H1 (cell line): Measurements from ENCODE around the gene ZNF91. TPM values are rescaled to one million over a fixed set of nuclear protein-coding genes. Genes with fewer than 3 reads are reported as not detected.

Experiments
- ATF2 ChIP-seq: IDR thresholded peaks from 2 replicates; pipeline ENCODE4 v1.6.1; 2012; ENCODE audit warnings: low read length, inconsistent platforms
- CBX5 ChIP-seq: fragments of 300-800, 300-1000 bp; sonication (generic); IDR thresholded peaks from 2 replicates; pipeline ENCODE4 v1.7.1; 2016; ENCODE audit warnings: antibody characterized with exemption, low read length, low read depth
- RAD21 ChIP-seq, 2 experiments: IDR thresholded peaks in 1 of 2; conservative IDR thresholded peaks in 1 of 2; 2 replicates each; pipeline ENCODE4 v1.6.1; 2011; ENCODE audit warnings: low read depth in 2 of 2, low read length in 2 of 2, improper control_type of control experiment in 1 of 2, inconsistent platforms in 1 of 2, mild to moderate bottlenecking in 1 of 2, moderate library complexity in 1 of 2
- RBBP5 ChIP-seq: IDR thresholded peaks from 2 replicates; pipeline ENCODE4 v1.7.1; 2012; ENCODE audit warnings: low read depth, mild to moderate bottlenecking, inconsistent platforms, low read length, moderate library complexity, borderline replicate concordance
- RNF2 ChIP-seq: fragments of 200-900, 300-1000 bp; sonication (generic); IDR thresholded peaks from 2 replicates; pipeline ENCODE4 v1.7.1; 2016; ENCODE audit warnings: borderline replicate concordance, low read depth, mild to moderate bottlenecking, antibody characterized with exemption, low read length; ENCODE audit not compliant: poor library complexity, severe bottlenecking; ENCODE audit errors: missing control alignments
- SIX5 ChIP-seq: IDR thresholded peaks from 2 replicates; pipeline ENCODE4 v1.6.1; 2011; ENCODE audit warnings: mild to moderate bottlenecking, low read depth, low read length
- polyA plus RNA-seq, 7 experiments: library from polyadenylated mRNA; depleted of rRNA in 3 of 7; stranded (reverse) in 5 of 7; unstranded in 2 of 7; fragments of >200 nt in 5 of 7; fragments of 200-250 nt in 2 of 7; gene quantifications; 1 replicate in 5 of 7; 2 replicates in 1 of 7; 4 replicates in 1 of 7; pipeline versions ENCODE4 v1.2.1 to v1.2.3, GENCODE V29; 2011 to 2013; ENCODE audit warnings: missing spikeins in 2 of 7, mixed read lengths in 2 of 7
- total RNA-seq: library from RNA; stranded (reverse); fragmentation: NEBNext Ultra II Directional; extraction: Animal tissue kit (Norgen Biotek cat#: 25700); gene quantifications from 2 replicates; pipeline ENCODE4 v1.2.1, GENCODE V29; 2021
- TF ChIP-seq, protein P1 (sequence below): IDR thresholded peaks from 2 replicates; pipeline ENCODE4 v1.6.1; 2011; ENCODE audit warnings: low read length, improper control_type of control experiment

ZNF91 gene
- total and polyA plus RNA-seq, 2 of the 8 experiments (the other 6 are each of a cell fraction or from before 2014, with no cell fraction given), result 16.5 to 35.1 TPM

- TF ChIP-seq RNF2, result no peak
- TF ChIP-seq RBBP5, result no peak
- TF ChIP-seq CBX5, result no peak
- TF ChIP-seq SIX5, result no peak
- TF ChIP-seq, protein P1, sequence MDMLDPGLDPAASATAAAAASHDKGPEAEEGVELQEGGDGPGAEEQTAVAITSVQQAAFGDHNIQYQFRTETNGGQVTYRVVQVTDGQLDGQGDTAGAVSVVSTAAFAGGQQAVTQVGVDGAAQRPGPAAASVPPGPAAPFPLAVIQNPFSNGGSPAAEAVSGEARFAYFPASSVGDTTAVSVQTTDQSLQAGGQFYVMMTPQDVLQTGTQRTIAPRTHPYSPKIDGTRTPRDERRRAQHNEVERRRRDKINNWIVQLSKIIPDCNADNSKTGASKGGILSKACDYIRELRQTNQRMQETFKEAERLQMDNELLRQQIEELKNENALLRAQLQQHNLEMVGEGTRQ, result no peak
- TF ChIP-seq RAD21 (IDR thresholded peaks at IDR 0.05 in 1 of 2, conservative IDR thresholded peaks at IDR 0.05 in 1 of 2; ENCODE audit: low read depth in 2 of 2, low read length in 2 of 2), result no peak
- TF ChIP-seq ATF2, result no peak
- TF ChIP-seq, all 59 proteins: peak for 0
Observed at GRCh38 chr19:23385404-23385803, 9.9 kb downstream of the ZNF91 start (continued).
